Progenitor cell of endocrine pancreas (in vitro differentiated cells): Measurements from ENCODE around the gene SMIM11. TPM values are rescaled to one million over a fixed set of nuclear protein-coding genes. Genes with fewer than 3 reads are reported as not detected.
"Not testable (repeated sequence)": the region's sequence is repeated elsewhere in the genome, so short reads cannot be mapped to it uniquely, and the experiment has no call there.

Source experiments
- DNase-seq: peaks from one replicate; pipeline ENCODE4 v3.0.0; 2021; ENCODE audit warnings: low spot score; ENCODE audit not compliant: unreplicated experiment
- H3K27ac Mint-ChIP-seq: 2 replicates; pipeline ENCODE4 v1.8.0; 2021; ENCODE audit warnings: mild to moderate bottlenecking, moderate library complexity, mixed read lengths
- H3K27me3 Mint-ChIP-seq: 2 replicates; pipeline ENCODE4 v1.8.0; 2021; ENCODE audit warnings: mixed read lengths
- H3K36me3 Mint-ChIP-seq: 2 replicates; pipeline ENCODE4 v1.8.0; 2022; ENCODE audit warnings: mixed read lengths; ENCODE audit not compliant: insufficient read depth
- H3K4me1 Mint-ChIP-seq: 2 replicates; pipeline ENCODE4 v1.8.0; 2021; ENCODE audit warnings: low read depth, mixed read lengths
- H3K4me3 Mint-ChIP-seq: 2 replicates; pipeline ENCODE4 v1.8.0; 2021; ENCODE audit warnings: low read depth, mild to moderate bottlenecking, moderate library complexity, mixed read lengths
- H3K9me3 Mint-ChIP-seq: 2 replicates; pipeline ENCODE4 v1.8.0; 2021; ENCODE audit warnings: low read depth, mixed read lengths
- long read RNA-seq: library from polyadenylated mRNA; unstranded; transcript quantifications from one replicate; pipeline ENCODE4 v2.0.0, GENCODE V29; 2020
- total RNA-seq: library from RNA; stranded (reverse); gene quantifications from 2 replicates; pipeline ENCODE4 v1.2.1, GENCODE V29; 2021
- TF ChIP-seq, protein P1 (sequence below): fragments of 200-600 bp; sonication (generic); IDR thresholded peaks from one replicate; pipeline ENCODE4 v1.5.0; 2021; ENCODE audit warnings: antibody characterized with exemption, mild to moderate bottlenecking; ENCODE audit not compliant: unreplicated experiment

Gene SMIM11, protein sequence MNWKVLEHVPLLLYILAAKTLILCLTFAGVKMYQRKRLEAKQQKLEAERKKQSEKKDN
- total RNA-seq = 5.9 and 22.7 TPM in 2 replicates
- long read RNA-seq, partial matches to known transcripts = 3 of 11 reads
- long read RNA-seq, other reads (novel, unspliced or antisense) = 1 of 11 reads

DNA sequence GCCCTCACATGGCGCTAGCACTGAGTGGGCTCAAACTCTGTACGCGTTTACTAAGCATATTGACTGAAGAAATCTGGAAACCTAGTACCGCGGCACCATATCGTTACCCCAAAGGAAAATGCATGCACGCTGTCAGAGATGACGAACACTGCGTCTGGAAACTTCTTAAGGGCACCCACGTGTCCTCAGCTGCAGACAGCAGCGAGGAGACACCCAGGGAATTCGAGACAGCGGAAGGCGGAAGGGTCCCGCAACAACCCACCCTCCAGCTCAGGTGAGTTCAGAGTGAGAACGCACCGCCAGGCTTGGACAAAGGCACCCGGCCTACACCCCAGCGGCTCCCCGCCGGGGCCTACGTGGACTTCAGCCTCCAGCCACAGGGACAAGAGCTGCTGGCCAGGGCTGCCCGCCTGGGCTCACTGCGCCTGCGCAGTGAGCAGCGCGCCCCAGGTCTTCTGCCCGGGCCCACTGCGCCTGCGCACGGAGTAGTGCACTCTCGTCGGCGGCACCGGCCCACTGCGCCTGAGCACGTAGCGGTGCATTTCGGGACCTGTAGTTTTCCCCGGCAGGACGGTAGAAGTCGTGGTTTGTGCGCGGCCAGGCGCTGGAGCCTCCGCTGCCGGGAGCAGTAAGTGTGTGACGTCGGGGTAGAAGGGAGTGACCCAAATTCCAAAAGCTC is at the start of gene SMIM11:
Gene SMIM11, plus strand, starts transcription at position 568 of the 679 bp plus-strand sequence. CDS start 3,998 bp downstream, outside the sequence.
- H3K27me3 Mint-ChIP-seq, H3K36me3 Mint-ChIP-seq, H3K27ac Mint-ChIP-seq, H3K9me3 Mint-ChIP-seq, H3K4me1 Mint-ChIP-seq, H3K4me3 Mint-ChIP-seq, DNase-seq: not testable (repeated sequence)

DNA sequence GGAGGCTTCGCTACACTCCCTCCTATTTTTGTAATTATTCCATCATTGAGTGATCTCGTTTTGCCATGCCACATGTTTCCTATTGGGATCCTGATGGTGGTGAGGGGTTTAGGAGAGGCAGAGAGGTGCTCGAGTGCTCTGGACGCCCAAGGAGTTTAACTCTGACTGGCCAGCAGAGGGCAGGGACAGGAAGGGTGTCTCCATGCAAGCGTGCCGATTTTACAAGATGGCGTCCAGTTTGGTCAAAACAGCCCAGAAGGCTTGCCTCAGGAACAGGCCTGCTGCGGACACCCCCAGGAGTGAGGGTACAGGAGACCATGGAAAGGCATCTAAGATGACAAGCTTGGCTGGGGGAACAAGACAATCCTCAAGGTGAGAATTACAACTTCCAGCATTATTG is 45.3 kb upstream of the SMIM11 start:
- no peaks in the 10 kb centered on the region for H3K36me3 Mint-ChIP-seq

GRCh38 chr21:34331726-34332125 is 43.6 kb upstream of the SMIM11 start:
- Mint-ChIP-seq H3K9me3 (peaks cover 4% of the 10 kb centered on the region), H3K4me3 (no peak overlapping the region), H3K4me1 (peaks cover 2% of the 10 kb centered on the region), H3K27ac (no peak overlapping the region), H3K27me3 (no peaks in the 10 kb centered on the region), H3K36me3 (no peaks in the 10 kb centered on the region)
- TF ChIP-seq, protein P1, sequence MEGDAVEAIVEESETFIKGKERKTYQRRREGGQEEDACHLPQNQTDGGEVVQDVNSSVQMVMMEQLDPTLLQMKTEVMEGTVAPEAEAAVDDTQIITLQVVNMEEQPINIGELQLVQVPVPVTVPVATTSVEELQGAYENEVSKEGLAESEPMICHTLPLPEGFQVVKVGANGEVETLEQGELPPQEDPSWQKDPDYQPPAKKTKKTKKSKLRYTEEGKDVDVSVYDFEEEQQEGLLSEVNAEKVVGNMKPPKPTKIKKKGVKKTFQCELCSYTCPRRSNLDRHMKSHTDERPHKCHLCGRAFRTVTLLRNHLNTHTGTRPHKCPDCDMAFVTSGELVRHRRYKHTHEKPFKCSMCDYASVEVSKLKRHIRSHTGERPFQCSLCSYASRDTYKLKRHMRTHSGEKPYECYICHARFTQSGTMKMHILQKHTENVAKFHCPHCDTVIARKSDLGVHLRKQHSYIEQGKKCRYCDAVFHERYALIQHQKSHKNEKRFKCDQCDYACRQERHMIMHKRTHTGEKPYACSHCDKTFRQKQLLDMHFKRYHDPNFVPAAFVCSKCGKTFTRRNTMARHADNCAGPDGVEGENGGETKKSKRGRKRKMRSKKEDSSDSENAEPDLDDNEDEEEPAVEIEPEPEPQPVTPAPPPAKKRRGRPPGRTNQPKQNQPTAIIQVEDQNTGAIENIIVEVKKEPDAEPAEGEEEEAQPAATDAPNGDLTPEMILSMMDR = no peak
- DNase-seq = no peak

More for the DNA sequence above, 45.3 kb upstream of the SMIM11 start:
- no peaks in the 10 kb centered on the region for H3K27me3 Mint-ChIP-seq
- peaks cover 2% of the 10 kb centered on the region for H3K4me1 Mint-ChIP-seq
- no peak overlapping the region for H3K27ac Mint-ChIP-seq
- H3K9me3 Mint-ChIP-seq = peaks cover 4% of the 10 kb centered on the region
- TF ChIP-seq, protein P1 = no peak
- DNase-seq = no peak
- no peak overlapping the region for H3K4me3 Mint-ChIP-seq

DNA sequence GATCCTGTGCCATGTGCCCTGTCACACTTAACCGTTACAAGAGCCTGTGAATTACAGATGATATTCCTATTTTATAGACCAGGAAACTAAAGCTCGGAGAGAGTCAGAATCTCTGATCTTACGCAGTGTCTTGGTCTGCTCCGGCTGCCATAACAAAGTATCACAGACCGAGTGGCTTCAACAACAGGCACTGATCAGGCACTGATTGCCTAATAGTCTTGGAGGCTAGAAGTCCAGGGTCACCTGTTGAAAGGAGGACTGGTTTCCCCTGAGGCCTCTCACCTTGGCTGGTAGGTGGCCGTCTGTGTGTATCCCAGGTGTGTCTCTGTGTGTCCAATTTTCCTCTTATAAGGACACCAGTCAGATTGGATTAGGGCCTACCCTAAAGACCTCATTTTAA is 43.0 kb upstream of the SMIM11 start:
- DNase-seq = no peak
- TF ChIP-seq, protein P1 = no peak
- Mint-ChIP-seq H3K9me3 (peaks cover 4% of the 10 kb centered on the region), H3K36me3 (no peaks in the 10 kb centered on the region), H3K27ac (no peak overlapping the region), H3K4me3 (no peak overlapping the region), H3K27me3 (no peaks in the 10 kb centered on the region), H3K4me1 (peaks cover 2% of the 10 kb centered on the region)

GRCh38 chr21:34333121-34333739 is 42.1 kb upstream of the SMIM11 start:
- H3K27ac Mint-ChIP-seq = no peak overlapping the region
- TF ChIP-seq, protein P1 = no peak
- peaks cover 2% of the 10 kb centered on the region for H3K4me1 Mint-ChIP-seq
- H3K36me3 Mint-ChIP-seq = no peaks in the 10 kb centered on the region
- DNase-seq = no peak
- H3K4me3 Mint-ChIP-seq = no peak overlapping the region
- peaks cover 4% of the 10 kb centered on the region for H3K9me3 Mint-ChIP-seq
- H3K27me3 Mint-ChIP-seq = peaks cover 2% of the 10 kb centered on the region
